ENCODE results near the gene EMC6. TPM values are rescaled to one million over a fixed set of nuclear protein-coding genes. Genes with fewer than 3 reads are reported as not detected.
A peak's percentile ranks its signal among the peaks of the same experiment; 100 is the strongest.

The EMC6 gene
- 56.5 and 60.4 TPM in 2 replicates for total RNA-seq (2014; rRNA removed)
- Bru-seq, nascent RNA, result percentile 95 among the genes with signal in this experiment
- BruChase-seq, experiment 1, labeled RNA remaining after a 6-hour chase, result percentile 95 among the genes with signal in this experiment
- BruChase-seq, experiment 2, labeled RNA remaining after a 2-hour chase, result percentile 99 among the genes with signal in this experiment
- long read RNA-seq, transcript EMC6-202 (2 exons, 762 nt), result minor isoform, 16 of 84 reads
- long read RNA-seq, transcript EMC6-201 (2 exons, 653 nt), result major isoform, 26 of 84 reads
- long read RNA-seq, partial matches to known transcripts, result 0 of 84 reads
- long read RNA-seq, other reads (novel, unspliced or antisense), result 42 of 84 reads

DNA sequence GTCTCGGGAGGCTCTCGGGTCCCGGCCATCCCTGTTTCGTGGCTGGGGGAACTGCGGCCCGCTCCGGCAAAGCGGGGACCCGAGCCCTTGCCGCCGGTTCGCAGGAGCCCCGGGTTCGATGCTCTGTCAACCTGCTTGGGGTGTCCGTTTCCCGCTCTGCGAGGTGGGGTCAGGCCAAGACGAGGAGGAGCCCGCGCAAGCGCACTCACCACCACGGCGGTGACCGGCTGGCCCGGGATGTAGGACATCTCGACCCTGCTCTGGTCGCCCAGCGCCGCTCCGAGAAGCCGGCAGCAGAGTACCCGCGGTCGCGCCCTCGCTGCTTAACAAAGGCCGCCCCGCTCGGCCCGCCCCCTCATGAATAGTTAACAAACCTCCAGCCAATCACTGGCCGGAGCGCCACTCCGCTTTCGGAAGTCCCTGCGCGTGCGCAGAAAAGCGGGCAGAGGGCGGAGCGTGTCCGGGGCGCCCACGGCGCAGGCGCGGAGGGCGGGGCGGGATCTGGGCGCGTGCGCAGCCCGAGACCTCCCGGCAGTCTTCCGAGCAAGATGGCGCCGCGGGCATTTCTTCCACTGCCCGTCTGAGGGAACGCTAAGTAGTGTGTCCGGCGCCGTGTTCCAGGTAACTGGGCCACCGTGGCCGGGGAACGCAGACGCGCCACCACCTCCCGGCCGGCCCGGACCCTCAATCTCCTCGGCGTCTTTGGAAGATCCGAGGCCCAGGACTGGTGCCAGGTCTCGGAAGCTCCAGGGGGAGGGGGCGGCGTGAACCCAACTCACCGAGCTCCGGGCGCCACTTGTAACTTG is at the start of gene EMC6, which contains the start of gene TAX1BP3:
Gene EMC6, plus strand, starts transcription at position 534 of the 806 bp plus-strand sequence. CDS start 335 bp downstream, outside the sequence.
Gene TAX1BP3, minus strand, starts transcription at position 300 of the 806 bp plus-strand sequence. Its CDS starts 52 bp downstream, at position 248.
- BruUV-seq (replicated peaks), result no TSS peak
- Histone ChIP-seq H3K79me2 (ENCODE audit: low read length) (peaks cover 47% of the 10 kb centered on the region), H3K27ac (ENCODE audit: low read length) (peak within 1 kb of the TSS; percentile 83), H2AFZ (ENCODE audit: low read length) (peak within 1 kb of the TSS; percentile 86), H3K4me3 (ENCODE audit: low read length) (peak within 1 kb of the TSS; percentile 99), H4K20me1 (ENCODE audit: low read length) (peaks cover 13% of the 10 kb centered on the region; the same call in 1 of the 2 replicates), H3K4me2 (ENCODE audit: low read length) (peak within 1 kb of the TSS; percentile 99), H3F3A (ENCODE audit: low read length, unreplicated experiment) (no peaks in the 10 kb centered on the region), H3K9me2 (replicated peaks; ENCODE audit: low read length) (no peaks in the 10 kb centered on the region), H3K36me3 (ENCODE audit: low read depth, low read length) (no peaks in the 10 kb centered on the region), H3K9ac (ENCODE audit: low read length) (peak within 1 kb of the TSS; percentile 95), H3K4me1 (ENCODE audit: insufficient read depth, low read length) (peaks cover 11% of the 10 kb centered on the region; the same call in 1 of the 2 replicates), H3K27me3 (ENCODE audit: low read length) (no peaks in the 10 kb centered on the region), H3K9me3 (ENCODE audit: low read length) (no peaks in the 10 kb centered on the region)
- DNase-seq (peak; percentile 96), ATAC-seq (peak; percentile 89)
- POLR2A ChIA-PET (ENCODE audit: unreplicated experiment), result interaction anchor here (0.7 kb wide), 1 partner anchor 942 kb away, joined by 4 read pairs; no protein-coding TSS in a partner anchor
- CTCF ChIA-PET, result no interaction called here
- intact Hi-C loops (cut with micrococcal nuclease), result loop anchor here (2.0 kb wide), 1 partner anchor 32 kb away; the partner anchor contains the start of genes CTNS and SHPK
- TF ChIP-seq EZH2 (IDR thresholded peaks at IDR 0.05; ENCODE audit: low read length, unreplicated experiment) (no peak), EZH2phosphoT487 (IDR thresholded peaks at IDR 0.05; ENCODE audit: borderline replicate concordance, low read length) (no peak)
- TF ChIP-seq, protein P1, sequence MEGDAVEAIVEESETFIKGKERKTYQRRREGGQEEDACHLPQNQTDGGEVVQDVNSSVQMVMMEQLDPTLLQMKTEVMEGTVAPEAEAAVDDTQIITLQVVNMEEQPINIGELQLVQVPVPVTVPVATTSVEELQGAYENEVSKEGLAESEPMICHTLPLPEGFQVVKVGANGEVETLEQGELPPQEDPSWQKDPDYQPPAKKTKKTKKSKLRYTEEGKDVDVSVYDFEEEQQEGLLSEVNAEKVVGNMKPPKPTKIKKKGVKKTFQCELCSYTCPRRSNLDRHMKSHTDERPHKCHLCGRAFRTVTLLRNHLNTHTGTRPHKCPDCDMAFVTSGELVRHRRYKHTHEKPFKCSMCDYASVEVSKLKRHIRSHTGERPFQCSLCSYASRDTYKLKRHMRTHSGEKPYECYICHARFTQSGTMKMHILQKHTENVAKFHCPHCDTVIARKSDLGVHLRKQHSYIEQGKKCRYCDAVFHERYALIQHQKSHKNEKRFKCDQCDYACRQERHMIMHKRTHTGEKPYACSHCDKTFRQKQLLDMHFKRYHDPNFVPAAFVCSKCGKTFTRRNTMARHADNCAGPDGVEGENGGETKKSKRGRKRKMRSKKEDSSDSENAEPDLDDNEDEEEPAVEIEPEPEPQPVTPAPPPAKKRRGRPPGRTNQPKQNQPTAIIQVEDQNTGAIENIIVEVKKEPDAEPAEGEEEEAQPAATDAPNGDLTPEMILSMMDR (conservative IDR thresholded peaks at IDR 0.05; ENCODE audit: low read depth, low read length), result no peak

DNA sequence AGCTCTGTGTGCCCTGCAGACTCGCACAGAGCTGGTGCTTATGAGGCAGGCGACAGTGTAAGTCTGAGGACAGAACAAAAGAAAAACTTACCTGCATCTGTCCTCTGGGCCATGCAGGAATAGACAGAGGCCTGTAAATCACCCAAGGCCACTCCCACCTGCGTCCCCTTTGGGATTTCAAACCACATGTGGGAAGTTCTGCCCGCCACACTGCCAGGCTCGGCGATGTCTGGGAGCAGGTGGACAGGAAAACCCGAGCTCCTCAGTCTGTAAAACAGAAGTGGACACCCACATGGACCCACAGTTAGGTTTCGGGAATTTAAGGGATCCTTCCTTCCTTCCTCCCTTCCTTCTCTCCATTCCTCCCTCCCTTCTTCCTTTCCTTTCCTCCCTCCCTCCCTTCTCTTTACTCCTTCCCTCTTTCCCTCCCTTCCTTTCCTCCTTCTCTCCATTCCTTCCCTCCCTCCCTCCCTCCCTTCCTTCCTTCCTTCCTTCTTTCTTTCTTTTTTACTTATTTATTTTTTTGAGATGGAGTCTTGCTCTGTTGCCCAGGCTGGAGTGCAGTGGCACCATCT is 47.4 kb upstream of the EMC6 start:
- CTCF ChIA-PET, result no interaction called here

More for the DNA sequence above, 47.4 kb upstream of the EMC6 start:
- Histone ChIP-seq H2AFZ (ENCODE audit: low read length) (no peak overlapping the region), H3K9me2 (replicated peaks; ENCODE audit: low read length) (no peaks in the 10 kb centered on the region), H3K36me3 (ENCODE audit: low read depth, low read length) (peaks cover 27% of the 10 kb centered on the region; the same call in 1 of the 2 replicates), H3K9ac (ENCODE audit: low read length) (no peak overlapping the region), H4K20me1 (ENCODE audit: low read length) (no peaks in the 10 kb centered on the region), H3K27ac (ENCODE audit: low read length) (no peak overlapping the region), H3K79me2 (ENCODE audit: low read length) (no peaks in the 10 kb centered on the region), H3F3A (ENCODE audit: low read length, unreplicated experiment) (no peaks in the 10 kb centered on the region), H3K4me3 (ENCODE audit: low read length) (no peak overlapping the region), H3K27me3 (ENCODE audit: low read length) (no peaks in the 10 kb centered on the region), H3K4me1 (ENCODE audit: insufficient read depth, low read length) (no peaks in the 10 kb centered on the region), H3K4me2 (ENCODE audit: low read length) (no peak overlapping the region), H3K9me3 (ENCODE audit: low read length) (no peaks in the 10 kb centered on the region)
- DNase-seq (no peak), ATAC-seq (no peak)
- BruUV-seq (replicated peaks), result no TSS peak
- intact Hi-C loops (cut with micrococcal nuclease), result no loop called here
- TF ChIP-seq EZH2phosphoT487 (IDR thresholded peaks at IDR 0.05; ENCODE audit: borderline replicate concordance, low read length) (no peak), EZH2 (IDR thresholded peaks at IDR 0.05; ENCODE audit: low read length, unreplicated experiment) (no peak)
- TF ChIP-seq, protein P1 (conservative IDR thresholded peaks at IDR 0.05; ENCODE audit: low read depth, low read length), result no peak
- POLR2A ChIA-PET (ENCODE audit: unreplicated experiment), result no interaction called here
